A673 (cell line): ENCODE measurements around the gene PXT1. TPM values are rescaled to one million over a fixed set of nuclear protein-coding genes. Genes with fewer than 3 reads are reported as not detected.

ENCODE experiments used
- BruUV-seq: library from RNA; stranded (reverse); fragments of 400-500 nt; replicated peaks from 2 replicates; lab custom pipeline; 2021; lab: Mats Ljungman, UMichigan
- CTCF ChIA-PET: fragments of 300-600 bp; sonication (Branson Sonifier 250); formaldehyde crosslinking; loops from one replicate; lab custom pipeline; 2022; ENCODE audit warnings: antibody characterized with exemption; lab: Charles Lee
- POLR2A ChIA-PET: fragments of 300-600 bp; sonication (Branson Sonifier 250); formaldehyde crosslinking; loops from one replicate; lab custom pipeline; 2022; ENCODE audit warnings: antibody characterized with exemption; ENCODE audit not compliant: low non-redundant PET; lab: Charles Lee
- DNase-seq: peaks from one replicate; pipeline ENCODE4 v3.0.0-alpha.2; 2015; ENCODE audit warnings: low spot score
- H3K27ac ChIP-seq: fragments of 200-600 bp; sonication (generic); 2 replicates; pipeline ENCODE4 v1.5.1; 2016; ENCODE audit warnings: mixed run types, low read depth, mild to moderate bottlenecking, mixed read lengths, antibody characterized with exemption, low read length; ENCODE audit not compliant: poor library complexity, severe bottlenecking
- H3K27me3 ChIP-seq: fragments of 200-600 bp; sonication (generic); replicated peaks from 2 replicates; pipeline ENCODE4 v1.6.1; 2017; ENCODE audit warnings: mixed run types, low read depth, mild to moderate bottlenecking, mixed read lengths, antibody characterized with exemption, low read length; ENCODE audit not compliant: insufficient read depth, poor library complexity
- H3K36me3 ChIP-seq: fragments of 200-600 bp; sonication (generic); 2 replicates; pipeline ENCODE4 v1.6.1; 2016; ENCODE audit warnings: mixed run types, mild to moderate bottlenecking, mixed read lengths, antibody characterized with exemption, low read length; ENCODE audit not compliant: insufficient read depth, poor library complexity, severe bottlenecking
- H3K4me1 ChIP-seq: fragments of 200-600 bp; sonication (generic); 2 replicates; pipeline ENCODE4 v1.6.1; 2017; ENCODE audit warnings: mixed run types, mild to moderate bottlenecking, mixed read lengths, antibody characterized with exemption, low read length; ENCODE audit not compliant: insufficient read depth, poor library complexity, severe bottlenecking
- H3K4me3 ChIP-seq: fragments of 200-600 bp; sonication (generic); 2 replicates; pipeline ENCODE4 v1.5.1; 2016; ENCODE audit warnings: low read depth, mixed run types, mild to moderate bottlenecking, mixed read lengths, low read length; ENCODE audit not compliant: poor library complexity, severe bottlenecking
- H3K9me3 ChIP-seq: fragments of 200-600 bp; sonication (generic); 2 replicates; pipeline ENCODE4 v1.6.1; 2016; ENCODE audit warnings: mixed run types, low read depth, mild to moderate bottlenecking, mixed read lengths, antibody characterized with exemption, low read length; ENCODE audit not compliant: poor library complexity, severe bottlenecking
- EZH2 ChIP-seq: fragments of 200-600 bp; sonication (generic); IDR thresholded peaks from 2 replicates; pipeline ENCODE4 v1.6.1; 2017; ENCODE audit warnings: borderline replicate concordance, low read depth, mild to moderate bottlenecking, mixed read lengths, antibody characterized with exemption, low read length; ENCODE audit not compliant: poor library complexity, severe bottlenecking
- intact Hi-C: fragments of 100-400 bp; cut with micrococcal nuclease; formaldehyde crosslinking; loops from one replicate; pipeline ENCODE4 v1.10.0; 2022; ENCODE audit not compliant: unreplicated experiment
- total RNA-seq: library from RNA; stranded (reverse); gene quantifications from 2 replicates; pipeline ENCODE4 v1.2.3, GENCODE V29; 2021
- TF ChIP-seq, protein P1 (sequence below): fragments of 300-800, 200-600 bp; sonication (generic); conservative IDR thresholded peaks from 2 replicates; pipeline ENCODE4 v1.5.1; 2017; ENCODE audit warnings: low read depth, mild to moderate bottlenecking, antibody characterized with exemption, low read length, moderate library complexity, mixed read lengths

The PXT1 gene
- total RNA-seq, 1 experiment from 2014 or later: 0.21 TPM

DNA sequence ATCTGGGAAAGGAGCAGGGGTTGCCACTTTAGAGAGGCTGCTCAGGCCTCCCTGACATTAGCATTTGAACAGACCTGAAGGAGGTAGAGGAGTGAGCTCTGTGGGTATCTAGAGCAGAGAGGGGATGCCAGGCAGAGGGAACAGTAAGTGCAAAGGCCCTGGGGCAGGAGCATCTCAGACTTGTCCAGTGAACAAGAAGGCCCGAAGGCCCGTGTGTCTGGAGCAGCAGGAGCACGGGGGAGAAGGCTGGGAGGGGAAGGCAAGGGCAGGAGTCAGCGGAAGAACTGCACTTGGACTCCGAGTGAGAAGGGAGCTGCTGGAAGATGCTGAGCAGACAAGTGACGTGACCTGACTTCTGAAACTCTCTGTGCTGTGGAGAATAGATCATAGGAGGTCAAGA, 70.6 kb downstream of the PXT1 start:
- intact Hi-C loops: no loop called here
- no peak for TF ChIP-seq EZH2
- TF ChIP-seq, protein P1, sequence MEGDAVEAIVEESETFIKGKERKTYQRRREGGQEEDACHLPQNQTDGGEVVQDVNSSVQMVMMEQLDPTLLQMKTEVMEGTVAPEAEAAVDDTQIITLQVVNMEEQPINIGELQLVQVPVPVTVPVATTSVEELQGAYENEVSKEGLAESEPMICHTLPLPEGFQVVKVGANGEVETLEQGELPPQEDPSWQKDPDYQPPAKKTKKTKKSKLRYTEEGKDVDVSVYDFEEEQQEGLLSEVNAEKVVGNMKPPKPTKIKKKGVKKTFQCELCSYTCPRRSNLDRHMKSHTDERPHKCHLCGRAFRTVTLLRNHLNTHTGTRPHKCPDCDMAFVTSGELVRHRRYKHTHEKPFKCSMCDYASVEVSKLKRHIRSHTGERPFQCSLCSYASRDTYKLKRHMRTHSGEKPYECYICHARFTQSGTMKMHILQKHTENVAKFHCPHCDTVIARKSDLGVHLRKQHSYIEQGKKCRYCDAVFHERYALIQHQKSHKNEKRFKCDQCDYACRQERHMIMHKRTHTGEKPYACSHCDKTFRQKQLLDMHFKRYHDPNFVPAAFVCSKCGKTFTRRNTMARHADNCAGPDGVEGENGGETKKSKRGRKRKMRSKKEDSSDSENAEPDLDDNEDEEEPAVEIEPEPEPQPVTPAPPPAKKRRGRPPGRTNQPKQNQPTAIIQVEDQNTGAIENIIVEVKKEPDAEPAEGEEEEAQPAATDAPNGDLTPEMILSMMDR: no peak
- no peak for DNase-seq
- no peaks in the 10 kb centered on the region for H3K36me3 ChIP-seq
- BruUV-seq: no TSS peak
- H3K4me1 ChIP-seq: no peaks in the 10 kb centered on the region
- ChIA-PET POLR2A (no interaction called here), CTCF (no interaction called here)
- H3K4me3 ChIP-seq: no peak overlapping the region
- H3K9me3 ChIP-seq: no peaks in the 10 kb centered on the region
- no peaks in the 10 kb centered on the region for H3K27me3 ChIP-seq
- H3K27ac ChIP-seq: no peak overlapping the region

DNA sequence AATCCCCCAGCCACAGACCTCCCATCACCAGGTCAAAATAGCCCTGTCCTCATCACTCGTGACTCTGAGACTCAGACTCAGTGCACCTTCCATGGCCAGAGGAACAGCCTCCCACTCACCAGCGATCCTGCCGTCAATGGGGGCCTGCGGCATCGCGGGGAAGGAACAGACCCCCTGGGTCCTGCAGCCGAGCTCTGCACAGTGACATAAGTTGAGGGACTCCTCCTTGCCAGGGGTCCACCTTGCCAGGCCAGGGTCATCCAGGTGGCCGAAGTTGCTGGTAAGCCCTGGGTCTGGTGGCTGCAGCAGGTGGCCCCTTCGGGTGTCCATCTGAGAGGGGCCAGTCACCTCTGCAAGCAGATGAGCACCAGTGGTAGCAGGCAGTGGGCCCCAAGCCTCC, 71.4 kb downstream of the PXT1 start:
- DNase-seq: no peak
- Histone ChIP-seq H3K27ac (no peak overlapping the region), H3K9me3 (no peaks in the 10 kb centered on the region), H3K4me3 (no peak overlapping the region), H3K4me1 (no peaks in the 10 kb centered on the region), H3K27me3 (no peaks in the 10 kb centered on the region), H3K36me3 (no peaks in the 10 kb centered on the region)
- intact Hi-C loops: no loop called here
- BruUV-seq: no TSS peak
- ChIA-PET POLR2A (no interaction called here), CTCF (no interaction called here)
- TF ChIP-seq EZH2: no peak
- TF ChIP-seq, protein P1: no peak

DNA sequence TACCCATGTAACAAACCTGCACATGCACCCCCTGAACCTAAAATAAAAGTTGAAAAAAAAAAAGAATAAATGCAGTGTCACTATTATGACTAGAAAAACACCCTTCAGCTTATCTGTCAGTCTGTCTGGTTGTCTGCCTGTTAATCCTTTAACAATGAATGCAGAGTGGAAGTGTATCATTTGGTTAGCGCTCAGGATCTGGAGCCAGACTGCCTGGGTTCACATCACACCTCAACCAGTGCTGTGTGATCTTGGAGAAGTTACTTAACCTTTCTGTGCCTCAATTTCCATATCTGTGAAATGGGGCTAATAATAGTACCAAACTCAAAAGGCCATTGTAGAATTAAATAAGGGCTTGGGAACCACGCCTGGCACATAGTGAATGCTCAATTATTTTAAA, 72.0 kb downstream of the PXT1 start:
- H3K4me3 ChIP-seq: no peak overlapping the region
- ChIA-PET CTCF (no interaction called here), POLR2A (no interaction called here)
- intact Hi-C loops: no loop called here
- H3K36me3 ChIP-seq: no peaks in the 10 kb centered on the region
- H3K27me3 ChIP-seq: no peaks in the 10 kb centered on the region
- no TSS peak for BruUV-seq
- H3K27ac ChIP-seq: no peak overlapping the region
- no peak for TF ChIP-seq EZH2
- TF ChIP-seq, protein P1: no peak
- no peak for DNase-seq
- H3K9me3 ChIP-seq: no peaks in the 10 kb centered on the region
- no peaks in the 10 kb centered on the region for H3K4me1 ChIP-seq
